ENCODE results near the gene LRP8. TPM values are rescaled to one million over a fixed set of nuclear protein-coding genes. Genes with fewer than 3 reads are reported as not detected.

Gene LRP8
- polyA plus RNA-seq, 4 donors, result 3.4 to 11.5 (median 6.3) TPM

DNA sequence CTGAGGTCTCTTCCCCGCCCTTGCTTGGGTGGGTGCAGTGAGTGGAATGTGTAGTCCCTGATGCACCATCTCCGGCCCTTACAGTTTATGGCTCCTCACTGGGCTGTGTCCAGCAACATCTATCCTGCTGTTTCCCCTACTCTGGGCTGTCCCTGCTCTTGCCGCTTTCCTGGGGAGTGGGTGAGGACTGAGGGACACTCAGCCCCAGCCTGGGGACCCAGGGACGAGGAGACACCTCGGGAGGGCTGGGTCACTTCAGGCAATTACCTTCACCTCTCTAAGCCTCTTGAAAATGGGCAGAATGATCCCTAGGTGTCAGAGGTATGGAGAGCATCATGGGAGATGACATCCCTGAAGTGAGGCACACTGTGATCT lies 13.6 kb upstream of the LRP8 start:
- no peak for DNase-seq (ENCODE audit: low read depth in 4 of 4, low spot score in 2 of 4)

DNA sequence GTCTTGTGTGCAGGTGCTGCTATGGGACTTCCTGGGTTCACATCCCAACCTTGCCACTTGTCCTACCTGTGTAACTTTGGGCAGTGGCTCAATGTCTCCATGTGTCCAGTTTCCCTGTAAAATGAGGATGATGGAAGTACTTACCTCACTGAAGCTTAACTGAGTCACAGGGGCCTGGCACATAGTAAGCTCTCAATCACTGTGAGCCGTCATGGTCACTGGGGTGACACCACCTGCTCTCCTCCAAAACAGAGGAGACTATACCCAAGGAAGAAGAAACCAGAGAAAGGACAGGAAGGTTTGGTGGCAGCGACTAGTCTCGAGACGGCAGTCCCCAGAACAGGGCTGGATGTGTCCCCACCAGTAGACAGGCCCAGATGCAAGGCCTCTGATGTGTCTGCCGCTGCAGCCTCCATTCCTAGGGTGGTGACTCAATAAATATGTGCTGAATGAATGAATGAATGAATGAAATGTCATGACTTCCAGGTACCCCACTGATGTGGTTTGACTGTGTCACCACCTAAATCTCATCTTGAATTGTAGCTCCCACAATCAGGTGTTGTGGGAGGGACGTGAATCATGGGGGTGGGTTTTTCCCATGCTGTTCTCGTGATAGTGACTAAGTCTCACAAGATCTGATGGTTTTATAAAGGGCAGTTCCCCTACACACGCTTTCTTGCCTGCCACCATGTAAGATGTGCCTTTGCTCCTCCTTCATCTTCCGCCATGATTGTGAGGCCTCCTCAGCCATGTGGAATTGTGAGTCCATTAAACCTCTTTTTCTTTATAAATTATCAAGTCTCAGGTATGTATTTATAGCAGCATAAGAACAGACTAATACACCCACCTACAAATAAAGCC lies 13.0 kb upstream of the LRP8 start:
- DNase-seq (ENCODE audit: low read depth in 4 of 4, low spot score in 2 of 4), result no peak

DNA sequence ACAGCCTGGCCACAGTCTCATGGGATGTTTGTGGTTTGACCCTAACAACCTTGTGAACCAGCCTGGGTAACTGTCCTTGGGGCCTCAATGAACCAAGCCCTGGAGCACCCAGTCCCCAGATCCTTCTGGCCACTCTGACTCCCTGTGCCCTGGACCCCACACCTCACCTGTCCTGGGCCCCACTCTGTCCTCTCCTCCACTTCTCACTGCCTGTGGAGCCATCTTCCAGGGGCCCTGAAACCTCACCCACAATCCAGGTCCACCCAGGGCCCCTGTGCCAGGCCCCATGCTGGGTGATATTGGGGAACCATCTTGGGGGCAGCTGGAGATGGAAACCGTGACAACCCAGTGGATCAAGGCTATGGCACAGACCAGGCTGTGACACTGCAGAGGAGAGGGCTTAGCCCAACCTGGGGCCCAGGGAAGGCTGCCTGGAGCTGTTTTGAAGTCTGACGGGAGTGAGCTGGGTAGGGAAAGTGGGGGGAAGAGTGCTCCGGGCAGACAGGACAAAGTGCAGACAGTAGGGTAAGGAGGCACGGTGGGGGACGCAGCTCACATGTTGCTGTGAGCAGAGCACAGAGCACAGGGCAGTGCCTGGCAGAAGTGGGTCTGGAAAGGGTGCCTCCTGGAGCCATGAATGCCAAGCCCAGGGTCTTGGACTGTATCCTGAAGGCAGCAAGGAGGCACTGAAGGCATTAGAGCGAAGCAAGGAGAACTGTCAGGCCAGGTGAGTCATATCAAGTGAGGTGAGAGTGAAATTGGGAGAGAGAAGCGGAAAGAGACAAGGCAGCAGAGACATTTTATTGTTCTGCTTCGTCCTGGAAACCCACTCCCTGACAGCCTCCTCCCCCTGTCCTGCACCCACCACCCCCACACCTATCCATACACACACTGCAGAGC lies 12.1 kb upstream of the LRP8 start:
- no peak for DNase-seq (ENCODE audit: low read depth in 4 of 4, low spot score in 2 of 4)

- DNase-seq (ENCODE audit: low read depth in 4 of 4, low spot score in 2 of 4), result no peak
Observed at GRCh38 chr1:53338423-53338822, 10.6 kb upstream of the LRP8 start.

GRCh38 chr1:53337499-53337898 lies 9.6 kb upstream of the LRP8 start:
- no peak for DNase-seq (ENCODE audit: low read depth in 4 of 4, low spot score in 2 of 4)

DNA sequence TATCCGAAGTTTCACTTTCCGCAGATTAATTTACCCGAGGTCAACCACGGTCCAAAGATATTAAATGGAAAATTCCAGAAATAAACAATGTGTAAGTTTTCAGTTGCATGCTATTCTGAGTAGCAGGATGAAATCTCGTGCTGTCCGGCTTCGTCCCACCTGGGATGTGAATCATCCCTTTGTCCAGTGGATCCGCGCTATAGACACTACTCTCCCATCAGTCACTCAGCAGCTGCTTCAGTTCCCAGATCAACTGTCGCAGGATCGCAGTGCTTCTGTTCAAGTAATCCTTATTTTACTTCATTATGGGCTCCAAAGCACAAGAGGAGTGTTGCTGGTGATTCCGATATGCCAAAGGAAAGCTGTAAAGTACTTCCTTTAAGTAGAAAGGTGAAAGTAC lies 8.3 kb upstream of the LRP8 start:
- DNase-seq (ENCODE audit: low read depth in 4 of 4, low spot score in 2 of 4), result no peak

- no peak for DNase-seq (ENCODE audit: low read depth in 4 of 4, low spot score in 2 of 4)
Observed at GRCh38 chr1:53335661-53336060, 7.8 kb upstream of the LRP8 start.

- no peak for DNase-seq (ENCODE audit: low read depth in 4 of 4, low spot score in 2 of 4)
Observed at GRCh38 chr1:53334781-53335180, 6.9 kb upstream of the LRP8 start.

DNA sequence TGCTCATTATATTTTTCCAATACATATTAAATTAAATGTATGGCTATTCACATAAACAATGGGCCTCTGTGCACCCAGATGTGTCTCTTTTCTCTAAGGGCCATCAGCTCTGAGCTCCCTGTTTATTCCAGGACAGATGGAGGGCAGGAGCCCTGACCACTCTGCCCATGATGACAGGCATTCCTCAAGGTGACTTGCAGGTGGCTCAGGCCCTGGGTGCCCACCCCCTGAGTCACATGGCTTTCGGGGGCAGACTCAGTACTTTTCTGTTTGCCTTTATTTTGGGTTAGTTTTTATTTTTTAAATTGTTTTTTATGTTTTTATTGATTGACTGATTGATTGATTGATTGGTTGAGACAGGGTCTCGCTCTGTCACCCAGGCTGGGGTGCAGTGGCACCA lies 6.4 kb upstream of the LRP8 start:
- DNase-seq (ENCODE audit: low read depth in 4 of 4, low spot score in 2 of 4), result no peak

GRCh38 chr1:53332833-53333232 lies 5.0 kb upstream of the LRP8 start:
- no peak for DNase-seq (ENCODE audit: low read depth in 4 of 4, low spot score in 2 of 4)

GRCh38 chr1:53332186-53332564 lies 4.3 kb upstream of the LRP8 start:
- no peak for DNase-seq (ENCODE audit: low read depth in 4 of 4, low spot score in 2 of 4)

DNA sequence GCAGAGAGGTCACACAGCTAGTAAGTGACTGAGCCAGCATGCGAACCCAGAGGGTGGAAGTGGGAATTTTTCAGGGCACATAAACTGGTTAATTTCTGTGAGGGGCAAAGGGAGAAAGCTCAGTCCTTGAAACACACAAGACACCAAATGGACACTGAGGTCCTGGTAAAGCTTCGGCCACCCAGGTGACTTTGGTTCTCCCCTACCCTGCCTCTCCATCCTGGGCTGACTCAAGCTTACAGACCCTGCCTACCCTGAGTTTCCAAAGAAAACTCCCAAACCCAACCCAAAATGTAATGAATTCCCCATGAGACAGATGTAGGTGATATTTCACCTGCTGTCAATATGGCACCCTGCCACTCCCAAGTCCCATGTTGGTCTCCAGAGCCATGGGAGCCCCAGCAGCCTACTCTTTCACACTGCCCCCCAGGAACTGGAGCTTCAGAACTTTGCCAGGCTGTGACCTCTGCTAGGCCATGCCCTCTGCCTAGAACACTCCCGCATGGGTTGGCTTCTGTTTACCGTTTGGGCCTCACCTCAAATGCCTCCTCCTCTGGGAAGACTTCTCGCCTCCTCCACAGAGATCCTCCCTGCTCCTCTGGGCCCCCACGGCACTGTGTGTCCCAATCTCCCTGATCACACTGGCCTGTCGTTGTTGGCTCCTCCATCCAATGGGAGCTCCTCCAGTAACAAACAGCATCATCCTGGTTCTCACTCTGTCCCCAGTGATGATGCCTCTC lies 3.7 kb upstream of the LRP8 start:
- no peak for DNase-seq (ENCODE audit: low read depth in 4 of 4, low spot score in 2 of 4)

- no peak for DNase-seq (ENCODE audit: low read depth in 4 of 4, low spot score in 2 of 4)
Observed at GRCh38 chr1:53330819-53331218, 2.9 kb upstream of the LRP8 start.

- DNase-seq (ENCODE audit: low read depth in 4 of 4, low spot score in 2 of 4), result no peak
Observed at GRCh38 chr1:53328541-53329499, 950 bp upstream of the LRP8 start.

GRCh38 chr1:53327182-53327913 lies 522 bp downstream of the LRP8 start:
- no peak for DNase-seq (ENCODE audit: low read depth in 4 of 4, low spot score in 2 of 4)

- DNase-seq (ENCODE audit: low read depth in 4 of 4, low spot score in 2 of 4), result no peak
Observed at GRCh38 chr1:53326598-53327181, 1.2 kb downstream of the LRP8 start.

DNA sequence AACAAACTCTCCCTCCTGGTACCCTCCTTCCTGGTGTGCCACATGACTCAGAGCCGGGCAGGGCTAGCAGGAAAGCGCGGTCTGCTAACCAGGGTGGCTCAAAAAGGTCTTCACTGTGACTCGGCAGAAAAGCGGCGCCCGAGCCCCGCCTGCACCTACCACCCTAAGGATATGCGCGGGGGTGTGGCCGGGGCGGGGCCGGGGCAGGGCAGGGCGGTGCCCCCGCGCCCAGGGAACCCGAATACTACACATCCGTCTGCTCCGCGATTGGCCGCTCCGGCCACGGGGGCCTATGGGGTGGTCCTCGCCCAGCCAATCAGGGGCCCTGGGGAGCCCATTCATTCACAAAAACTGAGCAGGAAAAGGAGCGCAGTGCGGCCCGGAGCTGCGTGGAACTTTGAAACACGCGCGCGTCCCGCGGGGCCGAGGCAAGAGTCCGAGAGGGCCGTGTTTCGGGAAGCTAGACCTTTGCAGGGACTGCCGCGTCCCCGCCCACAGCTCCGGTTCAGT lies 1.7 kb downstream of the LRP8 start:
- peak in 1 of 4 donors; percentile 46 for DNase-seq (ENCODE audit: low read depth in 4 of 4, low spot score in 2 of 4)

- no peak for DNase-seq (ENCODE audit: low read depth in 4 of 4, low spot score in 2 of 4)
Observed at GRCh38 chr1:53325326-53326087, 2.4 kb downstream of the LRP8 start.

Data from left renal cortex interstitium (tissue), 4 donors.